ENCODE measurements around the gene NFATC1. TPM values are rescaled to one million over a fixed set of nuclear protein-coding genes. Genes with fewer than 3 reads are reported as not detected.
"Not testable (repeated sequence)": the region's sequence is repeated elsewhere in the genome, so short reads cannot be mapped to it uniquely, and the experiment has no call there.

The NFATC1 gene
- total and polyA plus RNA-seq, 9 donors = 8.4 to 28.3 (median 12.2) TPM

GRCh38 chr18:79504034-79504433 lies 108.3 kb downstream of the NFATC1 start:
- no peaks in the 10 kb centered on the region for H3K36me3 ChIP-seq
- peaks cover 12% of the 10 kb centered on the region for H3K4me1 ChIP-seq (ENCODE audit: insufficient read depth)
- DNase-seq = peak in 4 of 5 donors; percentile 1 to 13 (median 5)
- no peak overlapping the region for H3K4me3 ChIP-seq
- no peaks in the 10 kb centered on the region for H3K27me3 ChIP-seq
- no peak for TF ChIP-seq CTCF (IDR thresholded peaks at IDR 0.05)
- no peak for TF ChIP-seq POLR2A (IDR thresholded peaks at IDR 0.05)
- TF ChIP-seq EP300 (IDR thresholded peaks at IDR 0.05) = no peak
- no peak overlapping the region for H3K27ac ChIP-seq
- intact Hi-C loops (cut with DNase I) = no loop called here
- WGBS, 3 donors = 85 to 93% (median 89%) methylated on average over 12 of the region's 12 CpGs
- no peaks in the 10 kb centered on the region for H3K9me3 ChIP-seq

GRCh38 chr18:79504495-79504894 lies 108.8 kb downstream of the NFATC1 start:
- H3K27ac ChIP-seq; H3K36me3 ChIP-seq; H3K4me3 ChIP-seq; H3K27me3 ChIP-seq; H3K9me3 ChIP-seq; intact Hi-C loops (cut with DNase I): not testable (repeated sequence)
- peak in 3 of 5 donors; percentile 2 to 19 (median 6) for DNase-seq
- peaks cover 12% of the 10 kb centered on the region for H3K4me1 ChIP-seq (ENCODE audit: insufficient read depth)
- WGBS, 3 donors = 56 to 70% (median 65%) methylated on average over 5 to 6 of the region's 6 CpGs

- H3K4me3 ChIP-seq; H3K9me3 ChIP-seq; H3K27me3 ChIP-seq; H3K27ac ChIP-seq; intact Hi-C loops (cut with DNase I); H3K36me3 ChIP-seq: not testable (repeated sequence)
- DNase-seq = peak in 3 of 5 donors; percentile 4 to 19 (median 13)
- peaks cover 12% of the 10 kb centered on the region for H3K4me1 ChIP-seq (ENCODE audit: insufficient read depth)
- WGBS, 3 donors = 90 to 95% (median 91%) methylated on average over 3 of the region's 3 CpGs
These were observed 109.7 kb downstream of the NFATC1 start for GRCh38 chr18:79505465-79505864.

GRCh38 chr18:79506191-79507075 lies 110.7 kb downstream of the NFATC1 start:
- no peak for TF ChIP-seq EP300 (IDR thresholded peaks at IDR 0.05)
- TF ChIP-seq POLR2A (IDR thresholded peaks at IDR 0.05) = no peak
- TF ChIP-seq CTCF (IDR thresholded peaks at IDR 0.05) = no peak
- Histone ChIP-seq H3K27me3 (no peaks in the 10 kb centered on the region), H3K9me3 (no peaks in the 10 kb centered on the region), H3K4me1 (ENCODE audit: insufficient read depth) (peaks cover 12% of the 10 kb centered on the region), H3K36me3 (no peaks in the 10 kb centered on the region), H3K4me3 (no peak overlapping the region), H3K27ac (peak overlapping the region; percentile 53 to 77)
- intact Hi-C loops (cut with DNase I) = no loop called here
- WGBS, 3 donors = 60 to 63% (median 63%) methylated on average over 20 of the region's 20 CpGs
- peak; percentile 14 to 40 (median 30) for DNase-seq

- Histone ChIP-seq H3K36me3 (no peaks in the 10 kb centered on the region), H3K27me3 (no peaks in the 10 kb centered on the region), H3K27ac (peak overlapping the region; percentile 53 to 77), H3K4me1 (ENCODE audit: insufficient read depth) (peaks cover 12% of the 10 kb centered on the region), H3K9me3 (no peaks in the 10 kb centered on the region), H3K4me3 (peak overlapping the region; percentile 40)
- TF ChIP-seq EP300 (IDR thresholded peaks at IDR 0.05) = no peak
- no peak for TF ChIP-seq CTCF (IDR thresholded peaks at IDR 0.05)
- no peak for TF ChIP-seq POLR2A (IDR thresholded peaks at IDR 0.05)
- intact Hi-C loops (cut with DNase I) = no loop called here
- peak; percentile 61 to 78 (median 72) for DNase-seq
- WGBS, 3 donors = 1 to 2% (median 2%) methylated on average over 23 to 24 of the region's 24 CpGs
These were observed 111.4 kb downstream of the NFATC1 start for GRCh38 chr18:79507076-79507545.

All from ovary (tissue), 9 donors.